Endodermal cell (in vitro differentiated cells): Measurements from ENCODE around the gene PIKFYVE. TPM values are rescaled to one million over a fixed set of nuclear protein-coding genes. Genes with fewer than 3 reads are reported as not detected.

Experiments used
- DNase-seq: peaks from one replicate; pipeline ENCODE4 v3.0.0-alpha.2; 2017
- H3K27ac ChIP-seq: 2 replicates; pipeline ENCODE4 v1.5.1; 2013; ENCODE audit warnings: mild to moderate bottlenecking, low read depth, low read length, moderate library complexity
- H3K27me3 ChIP-seq: 2 replicates; pipeline ENCODE4 v1.6.1; 2013; ENCODE audit warnings: mild to moderate bottlenecking, low read length, moderate library complexity; ENCODE audit not compliant: insufficient read depth, control insufficient read depth, poor library complexity, severe bottlenecking
- H3K36me3 ChIP-seq: 2 replicates; pipeline ENCODE4 v1.7.0; 2013; ENCODE audit warnings: mild to moderate bottlenecking, low read length, moderate library complexity; ENCODE audit not compliant: control insufficient read depth, insufficient read depth
- H3K4me1 ChIP-seq: one replicate; pipeline ENCODE4 v1.7.0; 2013; ENCODE audit warnings: low read length; ENCODE audit not compliant: control insufficient read depth, insufficient read depth
- H3K4me3 ChIP-seq: 2 replicates; pipeline ENCODE4 v1.5.1; 2013; ENCODE audit warnings: mild to moderate bottlenecking, low read length, moderate library complexity
- H3K9ac ChIP-seq: 2 replicates; pipeline ENCODE4 v1.6.1; 2013; ENCODE audit warnings: mild to moderate bottlenecking, low read length, moderate library complexity; ENCODE audit not compliant: poor library complexity, severe bottlenecking; ENCODE audit errors: extremely low read depth
- H3K9me3 ChIP-seq: 2 replicates; pipeline ENCODE4 v1.6.1; 2013; ENCODE audit warnings: mild to moderate bottlenecking, low read length, moderate library complexity; ENCODE audit not compliant: control insufficient read depth
- H3K27ac Mint-ChIP-seq: 2 replicates; pipeline ENCODE4 v1.8.0; 2020; ENCODE audit warnings: mixed read lengths
- H3K27me3 Mint-ChIP-seq: 2 replicates; pipeline ENCODE4 v1.8.0; 2021; ENCODE audit warnings: mild to moderate bottlenecking, mixed read lengths; ENCODE audit not compliant: insufficient read depth
- H3K36me3 Mint-ChIP-seq: 2 replicates; pipeline ENCODE4 v1.8.0; 2020; ENCODE audit warnings: low read depth, mixed read lengths
- H3K4me1 Mint-ChIP-seq: 2 replicates; pipeline ENCODE4 v1.8.0; 2020; ENCODE audit warnings: mixed read lengths
- H3K4me3 Mint-ChIP-seq: 2 replicates; pipeline ENCODE4 v1.8.0; 2020; ENCODE audit warnings: mild to moderate bottlenecking, moderate library complexity, mixed read lengths
- H3K9me3 Mint-ChIP-seq: 2 replicates; pipeline ENCODE4 v1.8.0; 2020; ENCODE audit warnings: mild to moderate bottlenecking, mixed read lengths
- WGBS, 2 experiments: methylation state at CpG; one replicate each; pipeline versions ENCODE4 v1.1.5 to v1.1.7; 2013; ENCODE audit warnings: missing lambda C conversion rate in 2 of 2, mixed read lengths in 1 of 2; ENCODE audit not compliant: insufficient coverage in 1 of 2, insufficient read length in 1 of 2; 5-methylcytosine and 5-hydroxymethylcytosine counted together
- total RNA-seq, 2 donors: library from RNA; stranded (reverse); fragmentation: NEBNext Ultra II Directional in 1 of 2; extraction: Animal tissue kit (Norgen Biotek cat#: 25700) in 1 of 2; gene quantifications; 2 replicates in 1 of 2; 3 replicates in 1 of 2; pipeline ENCODE4 v1.2.1, GENCODE V29; 2021
- TF ChIP-seq, protein P1 (sequence below): fragments of 200-600 bp; sonication (generic); conservative IDR thresholded peaks from 2 replicates; pipeline ENCODE4 v1.5.0; 2021; ENCODE audit warnings: antibody characterized with exemption, mild to moderate bottlenecking

The PIKFYVE gene
- total RNA-seq, 2 donors from 2014 or later = 34.9 to 41.2 TPM

DNA sequence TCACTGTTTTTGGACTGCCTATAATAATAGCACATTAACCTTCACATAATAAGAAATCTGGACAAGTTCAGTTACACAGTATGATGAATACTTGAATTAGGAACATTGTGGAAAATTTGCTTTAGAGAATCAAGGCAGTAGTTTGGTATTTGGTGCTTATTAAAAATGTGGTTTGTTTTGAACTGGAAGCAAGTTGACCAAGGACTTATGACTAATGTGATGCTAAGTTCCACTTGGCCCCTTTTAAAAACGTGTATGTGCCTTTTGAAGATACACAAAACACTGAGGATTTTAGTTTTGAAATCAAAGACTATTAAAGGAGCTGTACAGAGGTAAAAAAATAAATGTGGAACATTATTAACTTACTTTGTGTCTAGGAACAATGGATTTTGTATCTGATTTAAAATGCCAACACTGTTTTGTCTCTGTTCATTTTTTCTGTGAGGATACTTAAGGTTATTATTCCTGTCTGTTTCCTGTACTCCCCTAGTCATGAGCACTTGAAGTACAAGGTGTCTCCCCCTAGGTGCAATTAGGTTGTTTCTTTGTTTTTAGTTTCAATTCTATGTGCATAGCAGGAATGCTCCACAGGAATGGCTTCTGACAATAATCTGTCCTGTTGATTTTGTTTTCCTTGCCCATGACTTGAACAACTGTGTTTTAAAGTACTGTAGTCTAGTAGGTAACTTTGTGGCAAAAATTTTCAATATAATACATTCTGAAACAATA is 91.0 kb downstream of the PIKFYVE start:
- H3K27ac Mint-ChIP-seq = no peak overlapping the region
- no peaks in the 10 kb centered on the region for H3K27me3 ChIP-seq
- H3K36me3 ChIP-seq = peaks cover 69% of the 10 kb centered on the region
- H3K9me3 ChIP-seq = no peaks in the 10 kb centered on the region
- peaks cover 59% of the 10 kb centered on the region for H3K36me3 Mint-ChIP-seq
- H3K9ac ChIP-seq = no peak overlapping the region
- 57 to 73% methylated on average over 1 of the region's 1 CpG for WGBS, 2 experiments
- TF ChIP-seq, protein P1, sequence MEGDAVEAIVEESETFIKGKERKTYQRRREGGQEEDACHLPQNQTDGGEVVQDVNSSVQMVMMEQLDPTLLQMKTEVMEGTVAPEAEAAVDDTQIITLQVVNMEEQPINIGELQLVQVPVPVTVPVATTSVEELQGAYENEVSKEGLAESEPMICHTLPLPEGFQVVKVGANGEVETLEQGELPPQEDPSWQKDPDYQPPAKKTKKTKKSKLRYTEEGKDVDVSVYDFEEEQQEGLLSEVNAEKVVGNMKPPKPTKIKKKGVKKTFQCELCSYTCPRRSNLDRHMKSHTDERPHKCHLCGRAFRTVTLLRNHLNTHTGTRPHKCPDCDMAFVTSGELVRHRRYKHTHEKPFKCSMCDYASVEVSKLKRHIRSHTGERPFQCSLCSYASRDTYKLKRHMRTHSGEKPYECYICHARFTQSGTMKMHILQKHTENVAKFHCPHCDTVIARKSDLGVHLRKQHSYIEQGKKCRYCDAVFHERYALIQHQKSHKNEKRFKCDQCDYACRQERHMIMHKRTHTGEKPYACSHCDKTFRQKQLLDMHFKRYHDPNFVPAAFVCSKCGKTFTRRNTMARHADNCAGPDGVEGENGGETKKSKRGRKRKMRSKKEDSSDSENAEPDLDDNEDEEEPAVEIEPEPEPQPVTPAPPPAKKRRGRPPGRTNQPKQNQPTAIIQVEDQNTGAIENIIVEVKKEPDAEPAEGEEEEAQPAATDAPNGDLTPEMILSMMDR = peak; percentile 36
- H3K9me3 Mint-ChIP-seq = peaks cover 3% of the 10 kb centered on the region
- H3K27me3 Mint-ChIP-seq = no peaks in the 10 kb centered on the region
- no peak for DNase-seq
- H3K4me1 Mint-ChIP-seq = peaks cover 3% of the 10 kb centered on the region
- no peaks in the 10 kb centered on the region for H3K4me1 ChIP-seq
- no peak overlapping the region for H3K4me3 Mint-ChIP-seq
- no peak overlapping the region for H3K27ac ChIP-seq
- H3K4me3 ChIP-seq = no peak overlapping the region

DNA sequence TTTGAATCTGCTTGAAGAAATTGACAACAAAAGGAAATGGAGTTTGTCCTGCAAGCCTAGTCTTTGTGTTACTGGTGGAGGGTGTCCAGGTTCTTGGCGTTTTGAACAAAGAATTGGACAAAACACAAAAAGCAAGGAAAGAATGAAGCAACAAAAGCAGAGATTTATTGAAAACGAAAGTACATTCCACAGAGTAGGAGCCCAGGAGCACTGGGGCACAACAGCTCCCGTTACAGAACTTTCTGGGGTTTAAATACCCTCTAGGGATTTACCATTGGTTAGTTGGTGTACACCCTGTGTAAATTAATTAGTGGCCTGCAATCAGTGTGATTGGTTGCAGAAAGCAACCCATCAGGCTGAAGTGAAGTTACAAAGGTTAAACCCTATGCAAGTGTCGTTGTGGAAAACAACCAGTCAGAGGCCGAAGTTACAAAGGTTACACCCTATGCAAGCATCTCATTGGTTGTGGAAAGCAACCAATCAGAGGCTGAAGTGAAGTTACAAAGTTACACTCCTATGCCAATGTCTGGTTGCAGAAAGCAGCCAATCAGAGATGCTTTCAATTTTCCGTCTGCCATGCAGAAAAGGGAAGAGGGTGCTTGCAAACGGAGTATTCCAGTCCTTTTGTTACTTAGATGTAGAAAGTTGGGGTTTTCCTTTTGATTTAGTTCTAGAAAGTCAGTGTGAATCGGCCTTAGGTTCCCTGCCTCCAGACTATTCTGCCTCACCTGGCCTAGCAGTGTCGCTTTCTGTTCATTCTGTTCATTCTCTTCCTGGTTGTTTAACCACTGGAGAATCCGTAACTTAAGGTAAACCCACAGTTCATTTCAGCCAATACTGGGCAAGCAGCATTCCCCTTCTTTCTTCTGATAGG is 92.9 kb downstream of the PIKFYVE start:
- H3K9me3 Mint-ChIP-seq = peaks cover 3% of the 10 kb centered on the region
- Histone ChIP-seq H3K27me3 (no peaks in the 10 kb centered on the region), H3K36me3 (peaks cover 49% of the 10 kb centered on the region), H3K27ac (no peak overlapping the region), H3K4me3 (no peak overlapping the region), H3K9ac (no peak overlapping the region), H3K9me3 (no peaks in the 10 kb centered on the region), H3K4me1 (no peaks in the 10 kb centered on the region)
- H3K27me3 Mint-ChIP-seq = no peaks in the 10 kb centered on the region
- DNase-seq = no peak
- H3K36me3 Mint-ChIP-seq = peaks cover 41% of the 10 kb centered on the region
- H3K4me3 Mint-ChIP-seq = no peak overlapping the region
- no peak overlapping the region for H3K27ac Mint-ChIP-seq
- peaks cover 3% of the 10 kb centered on the region for H3K4me1 Mint-ChIP-seq
- WGBS, 2 experiments = 95% methylated on average over 9 to 10 of the region's 10 CpGs
- TF ChIP-seq, protein P1 = no peak

DNA sequence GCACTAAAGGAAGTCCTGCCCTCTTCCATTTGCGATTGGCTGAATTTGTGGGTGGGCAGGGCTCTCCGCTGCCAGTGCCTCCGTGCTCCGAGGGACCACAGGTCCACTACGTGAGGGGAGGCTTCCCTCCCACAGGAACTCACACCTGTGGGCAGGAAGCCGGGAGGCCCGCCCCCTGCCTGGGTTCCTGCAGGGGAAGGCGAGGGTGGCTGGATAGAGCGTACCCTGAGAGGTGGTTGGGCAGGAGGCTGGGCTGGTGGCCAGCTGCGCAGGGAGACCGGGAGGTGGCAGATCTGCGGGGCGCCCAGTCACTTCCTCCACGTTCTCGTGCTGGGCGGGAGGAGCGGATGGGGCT is 93.6 kb downstream of the PIKFYVE start:
- H3K4me3 Mint-ChIP-seq = no peak overlapping the region
- Histone ChIP-seq H3K4me1 (no peaks in the 10 kb centered on the region), H3K27me3 (no peaks in the 10 kb centered on the region), H3K4me3 (no peak overlapping the region), H3K36me3 (peaks cover 43% of the 10 kb centered on the region), H3K9me3 (peaks cover 4% of the 10 kb centered on the region), H3K27ac (no peak overlapping the region), H3K9ac (no peak overlapping the region)
- 95 to 97% methylated on average over 9 to 17 of the region's 17 CpGs for WGBS, 2 experiments
- H3K27ac Mint-ChIP-seq = no peak overlapping the region
- peaks cover 36% of the 10 kb centered on the region for H3K36me3 Mint-ChIP-seq
- TF ChIP-seq, protein P1 = no peak
- no peaks in the 10 kb centered on the region for H3K27me3 Mint-ChIP-seq
- peaks cover 3% of the 10 kb centered on the region for H3K4me1 Mint-ChIP-seq
- peaks cover 9% of the 10 kb centered on the region for H3K9me3 Mint-ChIP-seq
- peak; percentile 81 for DNase-seq
